K562 (cell line): Measurements from ENCODE around the gene LAPTM5. TPM values are rescaled to one million over a fixed set of nuclear protein-coding genes. Genes with fewer than 3 reads are reported as not detected.
A peak's percentile ranks its signal among the peaks of the same experiment; 100 is the strongest.

Experiments used
- BCL6 ChIP-seq: fragments of 250-450 bp; sonication (Bioruptor Pico); IDR thresholded peaks from 2 replicates; pipeline ENCODE4 v1.4.0; 2020
- BRD9 ChIP-seq: fragments of 450-650 bp; IDR thresholded peaks from 2 replicates; pipeline ENCODE4 v1.6.1; 2018; ENCODE audit warnings: low read depth; ENCODE audit not compliant: partially characterized antibody
- CAMTA2 ChIP-seq: fragments of 250-450 bp; sonication (Bioruptor Pico); conservative IDR thresholded peaks from 2 replicates; pipeline ENCODE4 v1.5.1; 2022
- CHAMP1 ChIP-seq: fragments of 450-650 bp; IDR thresholded peaks from 2 replicates; pipeline ENCODE4 v1.6.1; 2016; ENCODE audit warnings: mild to moderate bottlenecking
- EGR1 ChIP-seq: fragments of 450-650 bp; conservative IDR thresholded peaks from 2 replicates; pipeline ENCODE4 v1.6.1; 2017; ENCODE audit warnings: mild to moderate bottlenecking
- ELF4 ChIP-seq: fragments of 450-650 bp; formaldehyde crosslinking; IDR thresholded peaks from 2 replicates; pipeline ENCODE4 v1.4.0; 2022; ENCODE audit warnings: missing genetic modification characterization
- FOXK2 ChIP-seq, 2 experiments: fragments of 450-650 bp; IDR thresholded peaks in 1 of 2; conservative IDR thresholded peaks in 1 of 2; 2 replicates each; pipeline ENCODE4 v1.6.1; 2016; ENCODE audit warnings: low read depth in 2 of 2, mild to moderate bottlenecking in 1 of 2
- KDM2B ChIP-seq: fragments of 250-450 bp; sonication (Bioruptor Pico); IDR thresholded peaks from 2 replicates; pipeline ENCODE4 v1.8.0; 2021; ENCODE audit warnings: mild to moderate bottlenecking, moderate library complexity
- KHSRP ChIP-seq: fragments of 450-650 bp; IDR thresholded peaks from 2 replicates; pipeline ENCODE4 v1.6.1; 2017
- MCM2 ChIP-seq: fragments of 450-650 bp; IDR thresholded peaks from 2 replicates; pipeline ENCODE4 v1.6.1; 2017; ENCODE audit warnings: low read depth, mild to moderate bottlenecking
- NBN ChIP-seq: fragments of 450-650 bp; IDR thresholded peaks from 2 replicates; pipeline ENCODE4 v1.6.1; 2016; ENCODE audit warnings: low read depth, mild to moderate bottlenecking
- PCBP1 ChIP-seq: fragments of 200-400 bp; formaldehyde crosslinking; IDR thresholded peaks from 2 replicates; pipeline ENCODE4 v1.6.1; 2018; ENCODE audit warnings: mild to moderate bottlenecking, low read depth, low read length; ENCODE audit not compliant: poor library complexity, severe bottlenecking
- POLR2B ChIP-seq: fragments of 450-650 bp; IDR thresholded peaks from 2 replicates; pipeline ENCODE4 v1.6.1; 2018; ENCODE audit warnings: low read depth; ENCODE audit not compliant: partially characterized antibody
- PRPF4 ChIP-seq: fragments of 200-400 bp; formaldehyde crosslinking; IDR thresholded peaks from one replicate; pipeline ENCODE4 v1.6.1; 2017; ENCODE audit warnings: low read length, low read depth, mild to moderate bottlenecking; ENCODE audit not compliant: insufficient read depth, poor library complexity, severe bottlenecking
- RBM17 ChIP-seq: fragments of 200-400 bp; formaldehyde crosslinking; IDR thresholded peaks from 2 replicates; pipeline ENCODE4 v1.6.1; 2017; ENCODE audit warnings: low read depth, mild to moderate bottlenecking, low read length, borderline replicate concordance
- RBM34 ChIP-seq: fragments of 200-400 bp; formaldehyde crosslinking; IDR thresholded peaks from 2 replicates; pipeline ENCODE4 v1.6.1; 2018; ENCODE audit warnings: low read length, borderline replicate concordance; ENCODE audit not compliant: insufficient read depth
- RCOR1 ChIP-seq, 2 experiments: IDR thresholded peaks; 2 replicates each; pipeline ENCODE4 v1.6.1; 2012; ENCODE audit warnings: low read depth in 2 of 2, low read length in 2 of 2, borderline replicate concordance in 1 of 2, improper control_type of control experiment in 1 of 2
- SIN3A ChIP-seq, 2 experiments: fragments of 150-350 bp in 1 of 2; IDR thresholded peaks; 2 replicates each; pipeline ENCODE4 v1.6.1; 2011 to 2016; ENCODE audit warnings: borderline replicate concordance in 2 of 2, low read depth in 2 of 2, low read length in 2 of 2, mild to moderate bottlenecking in 2 of 2, moderate library complexity in 2 of 2; ENCODE audit not compliant: control insufficient read depth in 1 of 2
- SMAD3 ChIP-seq: fragments of 450-650 bp; formaldehyde crosslinking; conservative IDR thresholded peaks from 2 replicates; pipeline ENCODE4 v1.4.0; 2020; ENCODE audit warnings: mild to moderate bottlenecking
- SREBF2 ChIP-seq: sonication (generic); formaldehyde crosslinking; IDR thresholded peaks from 2 replicates; pipeline ENCODE4 v1.4.0; 2020; ENCODE audit warnings: mild to moderate bottlenecking, missing genetic modification reagents
- SRF ChIP-seq, 2 experiments: fragments of 250-450, 450-650 bp in 1 of 2; sonication (Bioruptor Pico) in 1 of 2; sonication (generic) in 1 of 2; formaldehyde crosslinking; IDR thresholded peaks; 2 replicates each; pipeline versions ENCODE4 v1.5.0 to v1.5.1; 2020 to 2022; ENCODE audit warnings: mild to moderate bottlenecking in 1 of 2, missing genetic modification reagents in 1 of 2
- TCF7 ChIP-seq: sonication (generic); IDR thresholded peaks from 2 replicates; pipeline ENCODE4 v1.6.1; 2016; ENCODE audit warnings: antibody characterized with exemption, borderline replicate concordance
- ZBTB2 ChIP-seq: fragments of 450-650 bp; IDR thresholded peaks from 2 replicates; pipeline ENCODE4 v1.6.1; 2016; ENCODE audit warnings: antibody characterized with exemption
- ZKSCAN3 ChIP-seq: fragments of 250-450 bp; sonication (Bioruptor Pico); IDR thresholded peaks from 2 replicates; pipeline ENCODE4 v1.4.0; 2020
- ZNF354B ChIP-seq: fragments of 250-450 bp; sonication (Bioruptor Pico); IDR thresholded peaks from 2 replicates; pipeline ENCODE4 v1.4.0; 2020
- polyA plus RNA-seq, 8 experiments: library from polyadenylated mRNA; depleted of rRNA in 4 of 8; stranded (reverse) in 5 of 8; unstranded in 3 of 8; fragments of >200 nt; fragmentation: Nextera tagmentation in 2 of 8; fragmentation: Illumina TruSeq in 1 of 8; extraction: Ambion mirVana in 2 of 8; extraction: Trizol in 1 of 8; gene quantifications; 2 replicates each; pipeline versions ENCODE4 v1.2.1 to v1.2.3, GENCODE V29; 2011 to 2014; ENCODE audit warnings: inconsistent platforms in 1 of 8, missing spikeins in 1 of 8
- total RNA-seq, 7 experiments: library from RNA; depleted of rRNA in 6 of 7; stranded (reverse); fragments of >200 nt in 6 of 7; fragmentation: Illumina TruSeq in 2 of 7; extraction: Trizol in 2 of 7; gene quantifications; 2 replicates each; pipeline versions ENCODE4 v1.2.1 to v1.2.3, GENCODE V29; 2011 to 2021; ENCODE audit warnings: low replicate concordance in 1 of 7
- TF ChIP-seq, protein P1 (sequence below): fragments of 250-450 bp; sonication (Bioruptor Pico); IDR thresholded peaks from 2 replicates; pipeline ENCODE4 v1.9.0; 2021; ENCODE audit warnings: mild to moderate bottlenecking

LAPTM5 gene
- total and polyA plus RNA-seq, 9 of the 15 experiments (the other 6 are each of a cell fraction or from before 2014, with no cell fraction given), result 2.4 to 47.3 (median 20.3) TPM

GRCh38 chr1:30727824-30728223 lies 29.8 kb downstream of the LAPTM5 start (continued):
- TF ChIP-seq RBM17, result no peak
- no peak for TF ChIP-seq BCL6
- TF ChIP-seq CHAMP1, result no peak
- peak; percentile 90 for TF ChIP-seq ZBTB2
- TF ChIP-seq, protein P1, sequence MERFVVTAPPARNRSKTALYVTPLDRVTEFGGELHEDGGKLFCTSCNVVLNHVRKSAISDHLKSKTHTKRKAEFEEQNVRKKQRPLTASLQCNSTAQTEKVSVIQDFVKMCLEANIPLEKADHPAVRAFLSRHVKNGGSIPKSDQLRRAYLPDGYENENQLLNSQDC, result no peak
- no peak for TF ChIP-seq ZKSCAN3 (CRISPR knock-in tag)
- TF ChIP-seq EGR1, result peak; percentile 79
- TF ChIP-seq RCOR1 (IDR thresholded peaks at IDR 0.05; ENCODE audit: borderline replicate concordance in 1 of 2, low read depth in 2 of 2, low read length in 2 of 2), result peak in 1 of 2 experiments; percentile 24; a peak in 1 of 4 replicates
- TF ChIP-seq RBM34, result no peak
- no peak for TF ChIP-seq TCF7
- no peak for TF ChIP-seq PCBP1
- no peak for TF ChIP-seq CAMTA2 (CRISPR knock-in tag)
- TF ChIP-seq ELF4, result peak; percentile 93
- no peak for TF ChIP-seq SREBF2 (CRISPR knock-in tag)
- TF ChIP-seq KDM2B (CRISPR knock-in tag), result no peak
- TF ChIP-seq PRPF4, result no peak
- TF ChIP-seq ZNF354B (CRISPR knock-in tag), result no peak
- no peak for TF ChIP-seq KHSRP
- peak; percentile 93 for TF ChIP-seq NBN
- TF ChIP-seq FOXK2 (conservative IDR thresholded peaks at IDR 0.05 in 1 of 2, IDR thresholded peaks at IDR 0.05 in 1 of 2; ENCODE audit: low read depth in 2 of 2), result peak in 1 of 2 experiments; percentile 68; a peak in 1 of 4 replicates
- TF ChIP-seq BRD9, result peak; percentile 90
- TF ChIP-seq POLR2B, result peak; percentile 50
- TF ChIP-seq MCM2, result no peak
- no peak for TF ChIP-seq SIN3A (IDR thresholded peaks at IDR 0.05; ENCODE audit: borderline replicate concordance in 2 of 2, control insufficient read depth in 1 of 2, low read depth in 2 of 2, low read length in 2 of 2)
- 0 out of 2 replicates have a peak, but pooled peaks have one; percentile 2 for TF ChIP-seq SMAD3
- TF ChIP-seq SRF (CRISPR knock-in tag; IDR thresholded peaks at IDR 0.05), result peak in 1 of 2 experiments; percentile 52; a peak in 1 of 4 replicates
